Activated T-helper 2 cell treated with anti-CD3 and anti-CD28 coated beads, Interferon-gamma antibody, Interleukin-2, Interleukin-4, amounts not matched to agents 10 μg/mL and 5 μg/mL and 100 μg/mL, durations not matched to agents 14 hours and 24 hours and 36 hours (primary cell): ENCODE measurements around the gene PODN. TPM values are rescaled to one million over a fixed set of nuclear protein-coding genes. Genes with fewer than 3 reads are reported as not detected.

Experiments
- DNase-seq: peaks from one replicate; pipeline ENCODE4 v3.0.0; 2021; ENCODE audit warnings: low spot score
- H3K27ac Mint-ChIP-seq: one replicate; pipeline ENCODE4 v1.8.0; 2021; ENCODE audit warnings: mixed read lengths
- H3K27me3 Mint-ChIP-seq: one replicate; pipeline ENCODE4 v1.8.0; 2021; ENCODE audit warnings: low read depth, mixed read lengths
- H3K36me3 Mint-ChIP-seq: one replicate; pipeline ENCODE4 v1.8.0; 2021; ENCODE audit warnings: low read depth, mixed read lengths
- H3K4me1 Mint-ChIP-seq: one replicate; pipeline ENCODE4 v1.8.0; 2021; ENCODE audit warnings: low read depth, mixed read lengths
- H3K4me3 Mint-ChIP-seq: one replicate; pipeline ENCODE4 v1.8.0; 2021; ENCODE audit warnings: low read depth, mild to moderate bottlenecking, moderate library complexity, mixed read lengths
- H3K9me3 Mint-ChIP-seq: one replicate; pipeline ENCODE4 v1.8.0; 2021; ENCODE audit warnings: mixed read lengths
- intact Hi-C: fragments of 100-400 bp; cut with micrococcal nuclease; formaldehyde crosslinking; loops from one replicate; pipeline ENCODE4 v1.15.1; 2023
- total RNA-seq: library from RNA; stranded (reverse); gene quantifications from 2 replicates; pipeline ENCODE4 v1.2.3, GENCODE V29; 2022

PODN gene
- total RNA-seq, 1 donor from 2014 or later = not detected

GRCh38 chr1:53110370-53111072 is 48.5 kb downstream of the PODN start:
- no peaks in the 10 kb centered on the region for H3K36me3 Mint-ChIP-seq
- H3K4me1 Mint-ChIP-seq = peaks cover 25% of the 10 kb centered on the region
- peaks cover 4% of the 10 kb centered on the region for H3K27me3 Mint-ChIP-seq
- H3K9me3 Mint-ChIP-seq = no peaks in the 10 kb centered on the region
- intact Hi-C loops = no loop called here
- no peak overlapping the region for H3K4me3 Mint-ChIP-seq
- DNase-seq = no peak
- H3K27ac Mint-ChIP-seq = no peak overlapping the region

DNA sequence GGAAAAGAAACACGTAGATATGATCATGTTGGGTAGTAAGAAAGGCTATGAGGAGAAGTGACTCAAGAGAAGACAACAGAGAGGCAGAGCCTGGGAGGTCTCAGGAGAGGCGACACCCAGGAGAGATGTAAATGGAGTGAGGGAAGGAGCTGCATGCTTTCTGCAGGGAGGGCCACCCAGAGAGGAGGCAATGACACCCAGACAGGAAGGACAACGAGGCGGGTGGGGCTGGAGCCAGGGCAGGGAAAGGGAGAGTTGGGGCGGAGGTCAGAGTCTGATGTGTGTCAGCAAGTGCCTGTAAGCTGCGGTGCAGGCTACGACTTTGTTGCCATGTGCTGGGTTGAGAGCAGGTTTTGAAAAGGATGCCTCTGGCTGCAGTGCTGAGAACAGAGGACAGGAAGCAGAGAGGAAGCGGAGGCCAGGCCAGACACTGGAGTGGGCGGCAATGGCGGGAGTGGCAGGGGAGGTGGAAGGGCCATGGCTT is 49.1 kb downstream of the PODN start:
- no peak for DNase-seq
- H3K4me1 Mint-ChIP-seq = peaks cover 25% of the 10 kb centered on the region
- intact Hi-C loops = no loop called here
- peaks cover 4% of the 10 kb centered on the region for H3K27me3 Mint-ChIP-seq
- H3K27ac Mint-ChIP-seq = no peak overlapping the region
- no peaks in the 10 kb centered on the region for H3K36me3 Mint-ChIP-seq
- no peak overlapping the region for H3K4me3 Mint-ChIP-seq
- no peaks in the 10 kb centered on the region for H3K9me3 Mint-ChIP-seq

DNA sequence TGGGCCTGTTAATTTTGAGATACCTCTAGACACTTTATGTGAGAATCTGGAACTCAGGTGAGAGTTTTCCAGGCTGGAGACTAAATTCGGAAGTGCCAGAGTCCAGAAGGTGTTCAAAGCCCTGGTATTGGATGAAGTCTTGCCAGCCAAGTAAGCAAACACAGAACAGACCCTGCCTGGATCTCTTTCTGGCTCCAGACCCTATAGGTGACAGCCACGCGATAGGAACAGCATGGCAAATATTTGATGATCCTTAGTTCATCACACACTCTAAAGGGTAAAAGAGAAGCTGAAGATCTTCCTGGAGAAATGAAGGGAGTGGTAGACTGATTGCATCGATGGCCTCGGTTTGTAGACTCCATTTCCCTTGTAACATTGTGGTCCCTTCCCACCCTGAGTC is 49.7 kb downstream of the PODN start:
- Mint-ChIP-seq H3K4me1 (peaks cover 25% of the 10 kb centered on the region), H3K27me3 (peaks cover 4% of the 10 kb centered on the region), H3K9me3 (no peaks in the 10 kb centered on the region), H3K36me3 (no peaks in the 10 kb centered on the region), H3K4me3 (no peak overlapping the region), H3K27ac (no peak overlapping the region)
- intact Hi-C loops = no loop called here
- no peak for DNase-seq

DNA sequence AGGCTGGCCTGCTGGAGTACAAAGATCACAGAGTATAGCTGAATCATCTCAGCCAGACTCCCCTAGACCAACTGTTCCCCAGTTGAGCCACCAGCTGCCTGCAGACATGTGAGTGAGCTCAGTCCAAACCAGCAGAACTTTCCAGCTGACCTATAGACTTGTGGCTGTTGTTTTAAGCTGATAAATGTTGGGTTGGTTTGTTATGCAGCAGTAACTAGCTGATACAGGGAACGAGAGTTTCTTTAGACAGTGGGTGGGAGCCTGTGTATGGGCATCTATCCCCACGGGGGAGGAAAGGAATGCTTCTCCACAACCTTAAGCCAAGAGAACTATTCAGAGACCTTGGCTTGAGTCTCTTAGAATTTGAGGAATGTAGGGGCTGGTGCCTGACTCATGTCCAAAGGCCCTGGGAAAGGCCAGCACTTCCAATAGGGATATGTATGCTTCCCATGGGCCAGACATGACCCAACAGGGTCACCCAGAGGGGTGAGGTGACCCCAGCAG is 50.3 kb downstream of the PODN start:
- intact Hi-C loops = no loop called here
- DNase-seq = no peak
- H3K36me3 Mint-ChIP-seq = no peaks in the 10 kb centered on the region
- H3K9me3 Mint-ChIP-seq = no peaks in the 10 kb centered on the region
- H3K4me1 Mint-ChIP-seq = peaks cover 23% of the 10 kb centered on the region
- no peak overlapping the region for H3K4me3 Mint-ChIP-seq
- no peak overlapping the region for H3K27ac Mint-ChIP-seq
- H3K27me3 Mint-ChIP-seq = peaks cover 4% of the 10 kb centered on the region

GRCh38 chr1:53112861-53113260 is 50.8 kb downstream of the PODN start:
- no peaks in the 10 kb centered on the region for H3K36me3 Mint-ChIP-seq

DNA sequence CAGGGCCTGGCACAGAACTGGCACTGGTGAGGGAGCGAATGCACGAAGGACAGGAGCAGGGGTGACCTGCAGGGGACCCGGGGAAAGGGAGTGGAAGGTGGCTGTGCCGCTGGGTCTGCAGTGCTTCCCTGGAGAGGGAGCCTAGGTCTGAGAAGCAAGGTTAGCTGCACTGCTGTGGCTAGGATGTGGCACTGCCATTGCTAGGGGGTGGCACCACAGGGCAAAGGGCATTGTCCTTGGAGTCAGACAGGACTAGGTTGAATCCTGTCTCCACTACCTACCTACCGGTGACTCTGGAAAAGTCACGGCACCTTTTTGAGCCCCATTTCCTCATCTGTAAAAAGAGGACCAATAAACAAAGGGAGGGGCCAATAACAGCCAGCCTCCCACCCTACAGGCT is 52.1 kb downstream of the PODN start:
- Mint-ChIP-seq H3K36me3 (no peaks in the 10 kb centered on the region), H3K9me3 (no peaks in the 10 kb centered on the region), H3K4me1 (peaks cover 14% of the 10 kb centered on the region), H3K4me3 (no peak overlapping the region), H3K27ac (no peak overlapping the region), H3K27me3 (no peaks in the 10 kb centered on the region)
- intact Hi-C loops = no loop called here
- no peak for DNase-seq

More at GRCh38 chr1:53112861-53113260, 50.8 kb downstream of the PODN start:
- no peak for DNase-seq
- intact Hi-C loops = no loop called here
- Mint-ChIP-seq H3K9me3 (no peaks in the 10 kb centered on the region), H3K27me3 (no peaks in the 10 kb centered on the region), H3K4me3 (no peak overlapping the region), H3K4me1 (peaks cover 18% of the 10 kb centered on the region), H3K27ac (no peak overlapping the region)

- Mint-ChIP-seq H3K9me3 (no peaks in the 10 kb centered on the region), H3K27ac (no peak overlapping the region), H3K36me3 (no peaks in the 10 kb centered on the region), H3K27me3 (peaks cover 1% of the 10 kb centered on the region), H3K4me1 (peaks cover 14% of the 10 kb centered on the region), H3K4me3 (no peak overlapping the region)
- no peak for DNase-seq
- intact Hi-C loops = no loop called here
These were observed 52.8 kb downstream of the PODN start for GRCh38 chr1:53114581-53115400.

GRCh38 chr1:53115403-53116306 is 53.6 kb downstream of the PODN start:
- Mint-ChIP-seq H3K9me3 (no peaks in the 10 kb centered on the region), H3K27me3 (peaks cover 1% of the 10 kb centered on the region), H3K4me3 (no peak overlapping the region), H3K27ac (no peak overlapping the region), H3K36me3 (no peaks in the 10 kb centered on the region), H3K4me1 (peaks cover 9% of the 10 kb centered on the region)
- intact Hi-C loops = no loop called here
- DNase-seq = no peak

DNA sequence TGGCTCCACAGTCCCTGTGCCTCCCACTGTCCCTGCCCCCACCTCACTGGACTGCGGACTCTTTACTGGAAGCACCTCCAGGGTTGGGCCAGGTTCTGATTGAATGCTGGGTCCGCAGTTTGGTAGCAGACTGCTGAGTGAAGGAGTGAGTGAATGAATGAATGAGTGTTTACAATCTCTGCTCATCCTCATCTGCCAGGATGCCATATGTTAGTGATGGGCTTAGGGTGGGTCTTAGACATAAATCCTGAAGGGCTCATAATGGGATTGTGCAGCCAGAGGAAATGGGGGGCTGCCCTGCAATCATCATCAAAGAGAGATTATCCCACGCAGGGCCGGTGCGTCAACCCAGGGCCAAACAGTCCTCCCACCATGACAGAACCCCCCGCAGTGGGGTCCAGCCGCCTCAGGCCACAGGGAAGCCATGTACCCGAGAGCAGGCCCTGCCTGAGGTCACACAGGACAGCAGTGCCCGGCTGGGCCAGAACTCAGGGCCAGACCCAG is 54.3 kb downstream of the PODN start:
- intact Hi-C loops = no loop called here
- Mint-ChIP-seq H3K9me3 (no peaks in the 10 kb centered on the region), H3K4me1 (peaks cover 2% of the 10 kb centered on the region), H3K27ac (no peak overlapping the region), H3K4me3 (no peak overlapping the region), H3K36me3 (no peaks in the 10 kb centered on the region), H3K27me3 (peaks cover 1% of the 10 kb centered on the region)
- no peak for DNase-seq

- Mint-ChIP-seq H3K4me1 (no peaks in the 10 kb centered on the region), H3K4me3 (no peak overlapping the region), H3K27me3 (peaks cover 1% of the 10 kb centered on the region), H3K9me3 (no peaks in the 10 kb centered on the region), H3K27ac (no peak overlapping the region), H3K36me3 (no peaks in the 10 kb centered on the region)
- no peak for DNase-seq
- intact Hi-C loops = no loop called here
These were observed 55.1 kb downstream of the PODN start for GRCh38 chr1:53116933-53117600.

- intact Hi-C loops = no loop called here
- H3K4me1 Mint-ChIP-seq = no peaks in the 10 kb centered on the region
- H3K36me3 Mint-ChIP-seq = no peaks in the 10 kb centered on the region
These were observed 55.8 kb downstream of the PODN start for GRCh38 chr1:53117836-53118235.

GRCh38 chr1:53120659-53121058 is 58.6 kb downstream of the PODN start:
- intact Hi-C loops = no loop called here
- H3K9me3 Mint-ChIP-seq = no peaks in the 10 kb centered on the region
- peaks cover 1% of the 10 kb centered on the region for H3K27me3 Mint-ChIP-seq
- H3K4me3 Mint-ChIP-seq = no peak overlapping the region
- no peaks in the 10 kb centered on the region for H3K36me3 Mint-ChIP-seq
- DNase-seq = no peak
- no peak overlapping the region for H3K27ac Mint-ChIP-seq
- H3K4me1 Mint-ChIP-seq = no peaks in the 10 kb centered on the region

More at GRCh38 chr1:53117836-53118235, 55.8 kb downstream of the PODN start:
- Mint-ChIP-seq H3K27me3 (peaks cover 1% of the 10 kb centered on the region), H3K4me3 (no peak overlapping the region), H3K9me3 (no peaks in the 10 kb centered on the region), H3K27ac (no peak overlapping the region)
- DNase-seq = no peak
